Esophagus mucosa (tissue), 1 donor: ENCODE data around the gene CTTNBP2NL. TPM values are rescaled to one million over a fixed set of nuclear protein-coding genes. Genes with fewer than 3 reads are reported as not detected.
"Not testable (repeated sequence)": the region's sequence is repeated elsewhere in the genome, so short reads cannot be mapped to it uniquely, and the experiment has no call there.

Experiments
- ATAC-seq: fragments of 200-7000 bp; cut with Tn5 transposase; one replicate; pipeline ENCODE4 v1.9.1; 2020
- total RNA-seq: library from RNA; stranded (reverse); gene quantifications from one replicate; pipeline ENCODE4 v1.2.4, GENCODE V29; 2023
- donor health status: DM: yes; HTN: yes; CAD: no.

The CTTNBP2NL gene
- total RNA-seq, 1 donor from 2014 or later, result 35.1 TPM

DNA sequence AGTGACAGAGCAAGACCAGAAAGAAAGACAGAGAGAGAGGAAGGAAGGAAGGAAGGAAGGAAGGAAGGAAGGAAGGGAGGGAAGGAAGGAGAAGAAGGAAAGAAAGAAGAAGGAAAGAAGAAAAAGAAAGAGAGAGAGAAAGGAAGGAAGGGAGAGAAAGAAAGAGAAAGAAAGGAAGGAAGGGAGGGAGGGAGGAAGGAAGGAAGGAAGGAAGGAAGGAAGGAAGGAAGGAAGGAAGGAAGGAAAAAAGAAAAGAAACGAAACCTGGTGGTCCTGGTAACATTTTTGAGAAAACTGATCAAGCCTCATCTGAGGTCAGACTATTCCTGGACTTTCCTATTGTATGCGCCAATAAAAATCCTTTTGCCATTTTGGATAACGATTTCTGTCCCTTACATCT, 8.2 kb upstream of the CTTNBP2NL start:
- ATAC-seq, result no peak

- no peak for ATAC-seq
These were observed 7.6 kb upstream of the CTTNBP2NL start for GRCh38 chr1:112388436-112388835.

DNA sequence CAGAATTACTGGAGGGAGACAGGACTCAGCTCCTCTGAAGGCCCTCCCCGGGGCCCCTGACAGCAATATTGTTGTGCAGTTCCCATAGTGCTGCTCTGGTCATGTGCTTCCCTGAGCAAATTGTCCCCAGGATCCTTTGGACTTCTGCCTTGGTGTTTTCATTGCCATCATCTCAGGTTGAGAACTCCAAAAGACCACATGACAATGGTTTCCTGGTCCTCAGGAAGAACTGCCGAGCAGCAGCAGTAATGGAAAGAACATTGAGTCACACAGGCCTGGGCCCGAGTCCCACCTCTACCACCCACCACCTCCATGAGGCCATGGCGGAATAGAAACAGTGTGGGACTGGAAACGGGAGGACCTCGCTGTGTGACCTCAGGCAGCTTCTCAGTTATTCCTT, 6.3 kb upstream of the CTTNBP2NL start:
- ATAC-seq, result no peak

GRCh38 chr1:112390335-112390734, 5.7 kb upstream of the CTTNBP2NL start:
- ATAC-seq, result not testable (repeated sequence)

- peak; percentile 79 for ATAC-seq
These were observed 5.0 kb upstream of the CTTNBP2NL start for GRCh38 chr1:112390775-112391602.

GRCh38 chr1:112391603-112391940, 4.4 kb upstream of the CTTNBP2NL start:
- no peak for ATAC-seq

GRCh38 chr1:112393631-112393974, 2.4 kb upstream of the CTTNBP2NL start:
- ATAC-seq, result no peak

- no peak for ATAC-seq
These were observed 1.3 kb upstream of the CTTNBP2NL start for GRCh38 chr1:112394743-112395062.

- ATAC-seq, result no peak
These were observed 676 bp upstream of the CTTNBP2NL start for GRCh38 chr1:112395256-112395820.

DNA sequence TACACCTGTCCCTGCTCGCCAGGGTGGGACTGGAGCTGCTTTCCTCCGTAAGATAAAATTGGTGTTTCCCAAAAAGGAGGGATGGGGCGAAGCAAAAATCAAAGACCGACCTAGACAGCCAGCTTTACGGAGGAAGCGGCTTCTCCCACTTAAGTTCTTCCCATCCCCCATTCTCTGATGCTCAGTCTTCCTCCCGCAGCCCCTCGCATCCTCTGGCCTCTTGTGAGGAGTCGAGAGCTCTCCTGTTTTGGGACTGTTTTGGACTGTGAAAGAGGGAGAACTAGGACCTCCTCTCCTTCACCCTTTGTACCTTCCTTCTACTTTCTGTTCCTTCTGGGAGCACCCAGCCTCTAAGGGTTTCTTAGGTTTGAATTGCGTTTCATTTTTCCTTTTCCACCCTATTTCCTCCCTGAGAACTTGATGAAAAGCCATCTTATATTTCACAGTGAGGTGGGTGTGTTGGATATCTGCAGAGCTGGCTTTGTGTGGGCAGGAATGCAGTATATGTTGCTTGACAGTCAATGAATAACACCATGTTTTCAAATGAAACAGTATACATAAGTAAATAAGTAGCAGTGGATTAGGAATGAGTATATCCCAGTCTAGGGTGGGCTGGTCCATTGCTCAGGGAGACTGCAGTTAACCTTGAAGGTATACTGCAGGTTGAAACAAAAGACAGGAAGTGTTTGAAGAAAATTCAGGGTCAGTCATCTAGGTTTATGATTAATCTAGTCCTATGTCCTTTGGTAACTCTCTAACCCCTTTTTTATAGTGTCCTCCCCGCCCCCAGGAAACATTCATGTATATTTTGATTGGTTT, 848 bp downstream of the CTTNBP2NL start:
- ATAC-seq, result no peak

GRCh38 chr1:112397841-112398240, 1.8 kb downstream of the CTTNBP2NL start:
- ATAC-seq, result no peak

DNA sequence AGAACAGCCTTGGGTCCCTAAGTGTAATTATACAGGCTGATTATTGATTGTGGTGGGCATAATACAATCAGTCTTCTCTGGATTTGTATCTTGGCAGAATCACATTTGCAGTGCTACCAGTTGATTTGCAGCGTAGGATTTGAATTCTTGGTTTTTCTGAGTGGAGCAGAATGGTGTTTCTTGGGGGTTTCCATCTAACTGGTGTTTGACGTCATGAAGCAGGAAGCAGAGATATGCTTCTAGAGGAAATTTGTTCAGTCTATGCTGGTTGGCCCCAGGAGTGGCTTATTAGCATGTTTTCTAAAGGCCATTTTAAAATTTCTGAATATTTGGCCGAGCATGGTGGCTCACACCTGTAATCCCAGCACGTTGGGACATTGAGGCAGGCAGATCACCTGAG, 3.4 kb downstream of the CTTNBP2NL start:
- ATAC-seq, result no peak

DNA sequence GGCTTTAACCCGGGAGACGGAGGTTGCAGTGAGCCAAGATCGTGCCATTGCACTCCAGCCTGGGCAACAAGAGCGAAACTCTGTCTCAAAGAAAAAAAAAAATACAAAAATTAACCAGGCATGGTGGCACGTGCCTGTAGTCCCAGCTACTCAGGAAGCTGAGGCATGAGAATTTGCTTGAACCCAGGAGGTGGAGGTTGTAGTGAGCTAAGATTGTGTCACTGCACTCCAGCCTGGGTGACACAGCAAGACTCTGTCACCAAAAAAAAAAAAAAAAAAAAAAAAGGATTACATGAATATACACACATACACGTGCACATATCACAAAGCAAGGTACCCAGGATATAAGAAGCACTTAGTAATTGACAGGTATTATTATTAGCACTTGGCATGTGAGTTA, 4.7 kb downstream of the CTTNBP2NL start:
- ATAC-seq, result not testable (repeated sequence)

GRCh38 chr1:112402682-112403643, 6.9 kb downstream of the CTTNBP2NL start:
- no peak for ATAC-seq

DNA sequence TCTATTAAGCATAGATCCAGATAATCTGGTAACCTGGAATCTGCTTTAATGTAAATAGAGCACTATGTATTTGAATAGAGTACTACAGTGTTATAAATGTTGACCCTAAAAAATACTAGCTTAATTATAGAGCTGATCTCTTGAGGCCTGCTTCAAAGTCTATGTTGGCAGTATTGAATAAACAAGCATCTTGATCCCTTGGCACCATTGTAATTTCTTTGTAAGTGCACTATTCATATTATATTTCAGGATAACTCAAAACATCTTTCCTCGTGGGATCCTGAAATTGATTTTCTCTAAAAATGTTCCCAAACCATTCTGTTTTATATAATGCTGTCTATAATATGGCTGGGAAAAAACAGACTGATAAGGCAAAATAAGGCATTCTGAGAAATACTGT, 10.8 kb downstream of the CTTNBP2NL start:
- no peak for ATAC-seq

GRCh38 chr1:112409414-112409813, 13.4 kb downstream of the CTTNBP2NL start:
- peak; percentile 89 for ATAC-seq

- ATAC-seq, result no peak
These were observed 14.7 kb downstream of the CTTNBP2NL start for GRCh38 chr1:112410673-112411072.

- no peak for ATAC-seq
These were observed 21.3 kb downstream of the CTTNBP2NL start for GRCh38 chr1:112417271-112417670.

DNA sequence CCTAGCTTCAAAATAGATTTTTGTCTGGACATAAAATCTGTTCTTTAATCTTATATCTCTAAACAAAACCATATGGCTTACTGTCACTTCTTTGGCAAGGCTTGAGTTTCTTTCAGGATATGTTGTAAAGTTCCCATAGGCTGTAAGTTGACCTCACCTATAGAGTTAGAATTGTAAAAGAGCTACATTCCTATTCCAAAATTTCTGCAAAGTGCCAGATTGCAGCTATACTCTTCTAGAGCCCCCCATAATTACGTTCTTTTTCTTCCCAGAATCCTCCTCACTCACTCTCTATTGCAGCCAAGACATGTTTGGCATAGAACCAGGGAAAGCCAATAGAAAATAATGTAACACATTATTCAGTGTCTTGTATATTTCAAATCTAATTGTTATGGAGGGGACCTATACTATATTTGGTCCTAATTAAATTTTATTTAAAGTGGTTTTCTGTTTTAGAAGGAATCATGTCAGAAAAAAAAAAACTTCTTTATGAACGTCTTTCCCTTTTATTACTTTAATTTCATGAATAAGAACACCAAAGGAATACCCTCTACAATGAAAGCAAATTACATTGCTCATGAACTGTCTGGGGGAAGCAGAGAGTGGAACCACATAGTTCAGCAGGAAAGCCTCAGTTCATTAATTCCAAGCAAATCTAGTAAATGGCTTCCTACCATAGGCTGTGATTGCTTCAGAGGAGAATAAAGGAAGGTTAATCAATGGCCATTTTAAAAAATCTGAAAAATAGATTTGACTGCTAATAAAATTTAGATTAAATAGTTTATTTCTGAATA, 22.3 kb downstream of the CTTNBP2NL start:
- no peak for ATAC-seq

GRCh38 chr1:112423207-112423606, 27.2 kb downstream of the CTTNBP2NL start:
- no peak for ATAC-seq

- not testable (repeated sequence) for ATAC-seq
These were observed 27.7 kb downstream of the CTTNBP2NL start for GRCh38 chr1:112423666-112424065.

GRCh38 chr1:112429749-112430148, 33.7 kb downstream of the CTTNBP2NL start:
- no peak for ATAC-seq
